Activated CD4-positive, alpha-beta T cell treated with anti-CD3 and anti-CD28 coated beads, Interleukin-2, Interleukin-4, amounts not matched to agents 100 ng/mL and 50 ng/mL, durations not matched to agents 16 hours and 8 hours (primary cell): ENCODE data around the gene SIM2.

Experiments used
- DNase-seq: peaks from one replicate; pipeline ENCODE4 v3.0.0-alpha.2; 2020; ENCODE audit warnings: low spot score

Gene SIM2

GRCh38 chr21:36700971-36701755 lies 2.2 kb downstream of the SIM2 start:
- no peak for DNase-seq

- no peak for DNase-seq
These were observed 3.1 kb downstream of the SIM2 start for GRCh38 chr21:36701756-36702621.

- no peak for DNase-seq
These were observed 3.7 kb downstream of the SIM2 start for GRCh38 chr21:36702622-36702968.

GRCh38 chr21:36703123-36703522 lies 4.2 kb downstream of the SIM2 start:
- DNase-seq = no peak

GRCh38 chr21:36703626-36704280 lies 4.8 kb downstream of the SIM2 start:
- no peak for DNase-seq

GRCh38 chr21:36704281-36704957 lies 5.5 kb downstream of the SIM2 start:
- no peak for DNase-seq

- DNase-seq = no peak
These were observed 6.2 kb downstream of the SIM2 start for GRCh38 chr21:36704958-36705678.

GRCh38 chr21:36705679-36706481 lies 7.0 kb downstream of the SIM2 start:
- no peak for DNase-seq

- DNase-seq = no peak
These were observed 7.6 kb downstream of the SIM2 start for GRCh38 chr21:36706482-36706852.

- no peak for DNase-seq
These were observed 8.2 kb downstream of the SIM2 start for GRCh38 chr21:36706951-36707762.

- no peak for DNase-seq
These were observed 8.9 kb downstream of the SIM2 start for GRCh38 chr21:36707763-36708285.

- DNase-seq = no peak
These were observed 9.5 kb downstream of the SIM2 start for GRCh38 chr21:36708286-36709029.

- DNase-seq = no peak
These were observed 10.3 kb downstream of the SIM2 start for GRCh38 chr21:36709030-36709867.

- DNase-seq = no peak
These were observed 11.2 kb downstream of the SIM2 start for GRCh38 chr21:36709868-36710728.

GRCh38 chr21:36710729-36711048 lies 11.8 kb downstream of the SIM2 start:
- DNase-seq = no peak

- no peak for DNase-seq
These were observed 14.8 kb downstream of the SIM2 start for GRCh38 chr21:36713746-36714145.

- DNase-seq = no peak
These were observed 17.5 kb downstream of the SIM2 start for GRCh38 chr21:36716387-36716786.
